Glutamatergic neuron (in vitro differentiated cells): ENCODE measurements around the gene RASD1. TPM values are rescaled to one million over a fixed set of nuclear protein-coding genes. Genes with fewer than 3 reads are reported as not detected.

Source experiments
- DNase-seq: peaks from one replicate; pipeline ENCODE4 v3.0.0; 2022
- H3K27ac Mint-ChIP-seq: one replicate; pipeline ENCODE4 v1.8.0; 2020; ENCODE audit warnings: mild to moderate bottlenecking, mixed read lengths, inconsistent platforms; ENCODE audit not compliant: unreplicated experiment
- H3K27me3 Mint-ChIP-seq: one replicate; pipeline ENCODE4 v1.8.0; 2020; ENCODE audit warnings: mild to moderate bottlenecking, moderate library complexity, mixed read lengths, inconsistent platforms; ENCODE audit not compliant: unreplicated experiment
- H3K36me3 Mint-ChIP-seq: one replicate; pipeline ENCODE4 v1.8.0; 2020; ENCODE audit warnings: mild to moderate bottlenecking, mixed read lengths, inconsistent platforms; ENCODE audit not compliant: unreplicated experiment
- H3K4me1 Mint-ChIP-seq: one replicate; pipeline ENCODE4 v1.8.0; 2020; ENCODE audit warnings: mild to moderate bottlenecking, low read depth, mixed read lengths, inconsistent platforms; ENCODE audit not compliant: unreplicated experiment
- H3K4me3 Mint-ChIP-seq: one replicate; pipeline ENCODE4 v1.8.0; 2020; ENCODE audit warnings: mild to moderate bottlenecking, mixed read lengths, inconsistent platforms; ENCODE audit not compliant: unreplicated experiment
- H3K9me3 Mint-ChIP-seq: one replicate; pipeline ENCODE4 v1.8.0; 2020; ENCODE audit warnings: mild to moderate bottlenecking, moderate library complexity, mixed read lengths, inconsistent platforms; ENCODE audit not compliant: unreplicated experiment
- CTCF ChIP-seq: fragments of 200-600 bp; sonication (generic); IDR thresholded peaks from one replicate; pipeline ENCODE4 v1.5.0; 2021; ENCODE audit not compliant: partially characterized antibody, unreplicated experiment
- total RNA-seq: library from RNA; stranded (reverse); fragmentation: NEBNext Ultra II Directional; extraction: Animal tissue kit (Norgen Biotek cat#: 25700); gene quantifications from one replicate; pipeline ENCODE4 v1.2.1, GENCODE V29; 2021; ENCODE audit not compliant: unreplicated experiment

RASD1 gene
- total RNA-seq, 1 donor from 2014 or later: 140 TPM

DNA sequence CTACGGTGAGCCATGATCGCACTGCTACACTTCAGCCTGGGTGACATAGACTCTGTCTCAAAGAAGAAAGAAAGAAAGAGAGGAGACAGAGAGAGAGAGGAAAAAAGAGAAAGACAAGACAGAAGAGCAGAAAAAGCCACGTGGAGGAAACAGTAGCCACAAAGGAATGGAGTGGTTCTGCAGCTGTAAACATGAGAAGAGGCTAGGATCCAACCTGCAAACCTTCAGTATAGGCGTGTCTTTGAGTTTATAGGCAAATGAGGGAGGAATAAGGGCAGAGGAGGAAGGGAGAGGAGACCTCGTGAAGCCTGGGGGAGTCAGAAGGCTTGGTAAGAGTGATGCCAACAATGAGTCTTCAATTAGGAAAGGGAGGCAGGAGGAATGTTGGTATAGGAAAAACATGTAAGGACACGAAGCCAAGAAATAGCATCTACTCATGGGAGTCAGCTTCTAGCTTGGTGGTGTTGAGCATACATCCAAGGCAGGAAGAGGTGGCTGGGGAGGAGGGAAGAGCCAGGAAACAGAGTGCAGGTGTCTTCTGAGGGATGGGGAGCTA is 15.5 kb downstream of the RASD1 start:
- peaks cover 2% of the 10 kb centered on the region for H3K9me3 Mint-ChIP-seq
- peaks cover 3% of the 10 kb centered on the region for H3K27me3 Mint-ChIP-seq
- H3K4me3 Mint-ChIP-seq: peak overlapping the region; percentile 44
- no peak for DNase-seq
- H3K27ac Mint-ChIP-seq: peak overlapping the region; percentile 65
- TF ChIP-seq CTCF: no peak
- H3K4me1 Mint-ChIP-seq: peaks cover 38% of the 10 kb centered on the region
- peaks cover 1% of the 10 kb centered on the region for H3K36me3 Mint-ChIP-seq

GRCh38 chr17:17479209-17479608 is 17.0 kb downstream of the RASD1 start:
- Mint-ChIP-seq H3K9me3 (peaks cover 5% of the 10 kb centered on the region), H3K36me3 (no peaks in the 10 kb centered on the region), H3K27ac (peak overlapping the region; percentile 15), H3K4me3 (peak overlapping the region; percentile 38), H3K4me1 (peaks cover 34% of the 10 kb centered on the region), H3K27me3 (peaks cover 3% of the 10 kb centered on the region)
- no peak for TF ChIP-seq CTCF
- no peak for DNase-seq

- Mint-ChIP-seq H3K4me1 (peaks cover 28% of the 10 kb centered on the region), H3K27ac (peak within 1 kb of the TSS; percentile 97), H3K4me3 (peak within 1 kb of the TSS; percentile 95), H3K27me3 (peaks cover 3% of the 10 kb centered on the region), H3K9me3 (peaks cover 5% of the 10 kb centered on the region), H3K36me3 (no peaks in the 10 kb centered on the region)
- peak; percentile 96 for DNase-seq
- no peak for TF ChIP-seq CTCF
Measured at GRCh38 chr17:17476865-17477467, 19.2 kb downstream of the RASD1 start, which contains the start of gene MED9. Gene MED9 (plus strand): TSS chr17:17477000. CDS start chr17:17477042, 42 bp downstream.

GRCh38 chr17:17474341-17474740 is 21.9 kb downstream of the RASD1 start:
- Mint-ChIP-seq H3K27me3 (peaks cover 5% of the 10 kb centered on the region), H3K9me3 (peaks cover 5% of the 10 kb centered on the region), H3K27ac (no peak overlapping the region), H3K4me1 (peaks cover 19% of the 10 kb centered on the region), H3K36me3 (no peaks in the 10 kb centered on the region), H3K4me3 (no peak overlapping the region)
- no peak for DNase-seq
- TF ChIP-seq CTCF: no peak

DNA sequence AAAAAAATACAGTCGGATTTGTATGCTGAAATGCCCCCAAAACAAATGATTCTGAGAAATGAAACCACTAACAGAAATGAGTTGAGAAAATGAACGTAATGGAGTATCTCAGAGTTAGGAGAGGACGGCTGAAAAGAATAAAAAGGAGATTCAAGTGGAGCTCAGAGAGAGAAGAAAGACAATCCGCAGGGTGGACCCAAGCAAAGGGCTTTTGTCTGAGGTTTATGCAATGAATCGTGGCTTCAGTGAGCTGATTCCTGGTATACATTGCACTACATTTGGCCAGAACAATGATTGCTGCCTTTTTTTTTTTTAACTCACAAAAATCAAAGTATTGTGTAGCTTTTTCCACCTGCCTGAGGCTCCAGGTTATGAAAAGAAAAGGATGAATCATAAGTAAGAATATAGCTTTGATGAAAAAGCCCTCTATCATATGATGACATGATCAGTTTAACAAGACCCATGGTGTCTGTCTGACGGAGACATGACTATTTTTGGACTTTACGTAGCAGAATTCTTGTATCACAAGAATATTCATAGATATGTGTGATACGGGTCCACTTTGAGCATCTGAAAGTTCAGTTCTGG is 23.8 kb downstream of the RASD1 start:
- Mint-ChIP-seq H3K27ac (peak overlapping the region; percentile 73), H3K4me3 (no peak overlapping the region)

More for the DNA sequence above, 23.8 kb downstream of the RASD1 start:
- Mint-ChIP-seq H3K27me3 (peaks cover 5% of the 10 kb centered on the region), H3K36me3 (no peaks in the 10 kb centered on the region), H3K4me1 (peaks cover 24% of the 10 kb centered on the region), H3K9me3 (peaks cover 9% of the 10 kb centered on the region)
- no peak for DNase-seq
- no peak for TF ChIP-seq CTCF
